ENCODE measurements around the gene PRKAG3.

GRCh38 chr2:218816561-218817011 lies 15.0 kb downstream of the PRKAG3 start:
- TF ChIP-seq CTCF (conservative IDR thresholded peaks at IDR 0.05 in 1 of 2, IDR thresholded peaks at IDR 0.05 in 1 of 2; ENCODE audit: extremely low read depth in 1 of 2, insufficient read depth in 1 of 2, low read depth in 1 of 2, low read length in 2 of 2) = no peak
- TF ChIP-seq EZH2 (IDR thresholded peaks at IDR 0.05; ENCODE audit: borderline replicate concordance, low read length) = no peak
